AG09309 (cell line): Measurements from ENCODE around the gene HES6.

Source experiments
- DNase-seq: peaks from one replicate; pipeline ENCODE4 v3.0.0-alpha.2; 2010; ENCODE audit warnings: low read depth
- H3K4me3 ChIP-seq: 2 replicates; pipeline ENCODE4 v1.5.1; 2011; ENCODE audit warnings: mild to moderate bottlenecking, low read depth, low read length, moderate library complexity; ENCODE audit not compliant: control insufficient read depth
- TF ChIP-seq, protein P1 (sequence below): IDR thresholded peaks from 2 replicates; pipeline ENCODE4 v1.5.1; 2011; ENCODE audit warnings: mild to moderate bottlenecking, low read depth, low read length, inconsistent platforms; ENCODE audit not compliant: insufficient read depth, control insufficient read depth; ENCODE audit errors: missing control alignments

Gene HES6

DNA sequence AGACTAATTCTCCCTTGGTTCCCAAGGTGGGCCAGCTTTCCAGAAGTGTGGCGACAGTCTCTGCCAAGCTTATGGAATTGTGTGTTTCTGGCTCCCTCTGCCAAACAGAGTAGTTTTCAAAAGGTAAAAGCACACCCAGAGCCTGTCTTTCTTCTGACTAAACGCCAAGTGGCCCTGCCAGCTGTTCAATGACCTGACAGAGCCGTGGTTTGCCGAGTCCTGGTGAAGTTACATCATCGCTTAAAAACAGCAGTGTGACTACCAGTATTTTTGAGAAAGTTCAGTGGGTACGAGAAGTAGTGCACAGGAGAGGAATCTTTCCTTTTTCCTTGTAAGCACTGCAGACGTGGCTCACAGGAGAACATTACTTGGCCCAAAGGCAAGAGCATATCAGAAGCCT lies 46.7 kb upstream of the HES6 start:
- H3K4me3 ChIP-seq = peak overlapping the region; percentile 4; the same call in 1 of the 2 replicates
- TF ChIP-seq, protein P1, sequence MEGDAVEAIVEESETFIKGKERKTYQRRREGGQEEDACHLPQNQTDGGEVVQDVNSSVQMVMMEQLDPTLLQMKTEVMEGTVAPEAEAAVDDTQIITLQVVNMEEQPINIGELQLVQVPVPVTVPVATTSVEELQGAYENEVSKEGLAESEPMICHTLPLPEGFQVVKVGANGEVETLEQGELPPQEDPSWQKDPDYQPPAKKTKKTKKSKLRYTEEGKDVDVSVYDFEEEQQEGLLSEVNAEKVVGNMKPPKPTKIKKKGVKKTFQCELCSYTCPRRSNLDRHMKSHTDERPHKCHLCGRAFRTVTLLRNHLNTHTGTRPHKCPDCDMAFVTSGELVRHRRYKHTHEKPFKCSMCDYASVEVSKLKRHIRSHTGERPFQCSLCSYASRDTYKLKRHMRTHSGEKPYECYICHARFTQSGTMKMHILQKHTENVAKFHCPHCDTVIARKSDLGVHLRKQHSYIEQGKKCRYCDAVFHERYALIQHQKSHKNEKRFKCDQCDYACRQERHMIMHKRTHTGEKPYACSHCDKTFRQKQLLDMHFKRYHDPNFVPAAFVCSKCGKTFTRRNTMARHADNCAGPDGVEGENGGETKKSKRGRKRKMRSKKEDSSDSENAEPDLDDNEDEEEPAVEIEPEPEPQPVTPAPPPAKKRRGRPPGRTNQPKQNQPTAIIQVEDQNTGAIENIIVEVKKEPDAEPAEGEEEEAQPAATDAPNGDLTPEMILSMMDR = no peak
- DNase-seq = peak; percentile 71

DNA sequence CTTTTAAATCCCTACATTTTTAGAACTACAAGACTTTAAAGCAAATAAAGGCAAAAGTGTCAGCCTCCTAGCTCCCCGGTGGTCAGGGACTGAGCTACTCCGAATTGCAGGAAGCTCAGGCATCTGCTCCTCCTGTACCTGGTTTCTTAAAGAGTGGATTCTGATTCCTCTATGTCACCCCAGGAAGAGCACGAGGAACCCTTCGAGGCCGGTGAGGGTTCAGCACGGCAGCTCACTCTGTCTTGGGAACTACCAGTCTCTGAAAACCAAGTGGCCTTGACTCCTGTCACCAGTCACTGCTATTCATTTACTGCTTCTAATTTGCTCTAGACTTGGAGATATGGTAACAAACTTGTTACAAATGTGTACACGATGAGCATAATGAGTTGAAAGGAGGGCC lies 46.3 kb upstream of the HES6 start:
- DNase-seq = no peak
- TF ChIP-seq, protein P1 = no peak
- peak overlapping the region; percentile 4; the same call in 1 of the 2 replicates for H3K4me3 ChIP-seq

DNA sequence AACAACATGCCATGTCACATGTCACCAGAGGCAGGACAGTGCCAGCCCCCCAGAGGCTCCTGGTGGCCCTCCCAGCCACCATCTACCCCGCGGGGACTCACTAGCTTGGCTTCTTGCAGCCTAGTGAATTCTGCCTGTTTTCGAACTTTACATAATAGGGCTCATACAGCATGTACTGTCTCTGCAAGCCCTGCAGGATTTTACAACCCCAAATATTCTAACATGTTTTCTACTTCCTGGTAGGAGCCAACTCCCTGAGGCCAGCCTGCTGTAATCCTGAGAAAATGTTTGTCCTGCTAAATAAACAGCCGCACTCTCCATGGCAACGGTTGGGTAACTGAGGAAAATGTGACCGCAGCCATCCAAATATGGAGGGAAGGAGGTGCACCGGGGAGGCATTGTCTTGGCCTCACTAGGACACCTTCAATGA lies 45.8 kb upstream of the HES6 start:
- peak; percentile 96 for DNase-seq
- TF ChIP-seq, protein P1 = no peak
- no peak overlapping the region for H3K4me3 ChIP-seq

DNA sequence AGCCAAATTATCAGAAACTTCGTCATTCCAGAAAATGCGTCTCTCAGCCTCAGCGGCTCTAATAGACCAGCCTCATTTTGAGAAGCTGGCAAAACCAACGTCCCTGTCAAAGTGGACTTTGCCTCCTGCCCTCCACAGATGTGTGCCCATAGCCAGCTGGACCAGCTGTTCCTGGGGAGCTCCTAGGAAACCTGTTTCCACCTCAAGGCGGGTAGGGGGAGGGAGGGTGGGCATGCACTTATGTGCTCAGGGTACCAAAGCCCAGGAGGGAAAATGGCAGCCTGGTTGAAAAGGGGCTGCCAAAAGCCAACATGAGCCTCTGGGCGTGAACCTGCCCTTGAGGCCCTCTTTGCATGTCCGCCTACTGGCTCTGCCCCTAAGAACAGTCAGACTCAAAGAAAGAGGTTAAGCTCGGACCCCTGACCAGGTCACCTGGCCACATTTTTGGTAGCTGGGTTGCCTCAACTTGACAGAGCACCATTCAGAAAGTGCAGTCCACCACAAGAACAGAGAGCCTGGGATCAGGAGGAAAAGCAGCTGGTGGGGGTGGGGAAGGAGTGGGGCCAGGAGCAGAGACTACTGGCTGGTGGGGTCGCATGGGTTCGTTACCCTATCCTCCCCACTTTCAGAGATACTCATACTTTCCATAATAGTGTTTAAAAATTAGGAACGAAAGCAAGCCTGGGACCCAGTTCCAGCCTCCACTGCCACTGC lies 45.1 kb upstream of the HES6 start:
- H3K4me3 ChIP-seq = no peak overlapping the region

DNA sequence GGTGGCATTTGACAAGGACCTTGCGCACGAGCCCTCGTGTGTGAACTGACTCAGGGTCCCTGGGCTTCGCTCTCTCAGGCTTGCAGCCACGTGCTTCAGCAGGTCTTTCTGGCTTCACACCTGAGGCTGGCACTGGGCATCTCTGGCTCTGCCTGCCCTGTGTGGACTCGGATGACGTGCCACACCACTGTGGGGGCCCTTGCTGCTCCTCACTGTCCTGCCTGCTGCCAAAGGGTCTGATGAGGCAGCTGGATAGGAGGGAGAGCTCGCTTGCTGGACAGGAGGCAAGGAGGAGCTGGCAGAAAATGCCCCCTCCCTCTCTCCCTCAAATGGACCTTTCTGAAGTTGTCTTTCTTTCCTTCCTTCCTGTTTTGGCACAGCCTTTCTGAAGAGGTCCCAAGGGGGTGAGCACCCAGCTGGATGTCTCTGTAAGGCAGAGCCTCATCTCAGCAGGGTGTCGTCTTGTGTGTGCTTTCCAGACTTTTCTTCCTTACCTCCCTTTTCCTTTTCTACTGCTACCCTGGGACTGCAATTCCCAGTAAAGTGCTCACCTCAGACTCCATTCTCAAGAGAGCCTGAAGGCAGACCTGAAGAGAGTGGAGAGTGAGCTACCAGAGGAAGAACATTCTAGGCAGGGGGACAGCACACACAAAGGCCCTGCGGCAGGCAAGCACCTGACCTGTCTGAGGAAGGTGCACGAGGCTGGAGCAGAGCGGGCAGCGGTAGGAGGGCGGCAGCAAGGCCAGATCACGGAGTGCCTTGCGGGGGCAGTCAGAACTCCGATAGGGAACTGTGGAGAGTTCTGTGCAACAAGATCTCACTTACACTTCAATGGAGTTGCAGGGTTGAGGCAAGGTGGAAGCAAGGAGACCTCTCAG lies 43.3 kb upstream of the HES6 start:
- TF ChIP-seq, protein P1 = no peak
- no peak for DNase-seq
- no peak overlapping the region for H3K4me3 ChIP-seq

More for the DNA sequence above, 45.1 kb upstream of the HES6 start:
- DNase-seq = no peak
- TF ChIP-seq, protein P1 = no peak

DNA sequence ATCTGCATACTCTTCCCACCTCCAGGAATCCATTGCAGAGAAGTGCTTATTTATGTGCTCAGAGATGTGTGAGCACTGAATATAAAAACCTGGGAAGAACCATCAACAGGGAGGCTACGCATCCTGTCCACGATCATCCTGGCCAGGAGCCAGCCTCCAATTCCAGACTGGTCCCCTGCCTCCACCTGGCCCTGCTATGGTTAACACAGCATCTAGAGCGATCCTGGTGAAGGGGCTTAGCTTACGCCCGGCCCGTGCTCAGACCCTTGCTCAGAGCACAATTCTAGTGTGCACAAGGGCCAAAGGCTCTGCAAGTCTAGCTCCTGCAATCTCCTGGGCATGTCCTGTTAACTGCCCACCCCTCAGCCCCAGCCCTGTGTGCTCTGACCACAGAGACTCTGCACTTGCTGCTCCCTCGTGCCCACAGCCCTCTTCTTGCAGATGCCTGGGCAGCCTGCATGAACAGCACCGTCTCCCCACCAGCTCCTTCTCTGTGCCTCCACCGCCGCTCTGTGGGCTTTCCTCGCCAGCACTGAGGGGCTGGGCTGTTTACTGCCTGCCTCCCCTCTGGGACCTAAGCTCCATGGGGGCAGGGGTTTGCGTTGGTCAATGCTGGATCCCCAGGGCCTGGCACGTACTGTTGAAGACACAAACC lies 42.1 kb upstream of the HES6 start:
- H3K4me3 ChIP-seq = no peak overlapping the region
- DNase-seq = no peak
- TF ChIP-seq, protein P1 = no peak
